Measurements from ENCODE around the gene SCAF8. TPM values are rescaled to one million over a fixed set of nuclear protein-coding genes. Genes with fewer than 3 reads are reported as not detected.
"Not testable (repeated sequence)": the region's sequence is repeated elsewhere in the genome, so short reads cannot be mapped to it uniquely, and the experiment has no call there.

Gene SCAF8
- total RNA-seq, 1 donor from 2014 or later, result 15.2 TPM

GRCh38 chr6:154758125-154758524, 24.9 kb downstream of the SCAF8 start:
- no peak for DNase-seq (ENCODE audit: low read depth)
- no peak for TF ChIP-seq CTCF (conservative IDR thresholded peaks at IDR 0.05; ENCODE audit: low read depth, low read length)
- no peak overlapping the region for H3K4me3 ChIP-seq (ENCODE audit: low read depth, low read length)

GRCh38 chr6:154763650-154764049, 30.4 kb downstream of the SCAF8 start:
- no peak overlapping the region for H3K4me3 ChIP-seq (ENCODE audit: low read depth, low read length)
- DNase-seq (ENCODE audit: low read depth), result no peak
- no peak for TF ChIP-seq CTCF (conservative IDR thresholded peaks at IDR 0.05; ENCODE audit: low read depth, low read length)

GRCh38 chr6:154765273-154765672, 32.1 kb downstream of the SCAF8 start:
- no peak for DNase-seq (ENCODE audit: low read depth)
- H3K4me3 ChIP-seq (ENCODE audit: low read depth, low read length), result no peak overlapping the region
- TF ChIP-seq CTCF (conservative IDR thresholded peaks at IDR 0.05; ENCODE audit: low read depth, low read length), result no peak

GRCh38 chr6:154766288-154766687, 33.1 kb downstream of the SCAF8 start:
- TF ChIP-seq CTCF (conservative IDR thresholded peaks at IDR 0.05; ENCODE audit: low read depth, low read length), result no peak
- no peak for DNase-seq (ENCODE audit: low read depth)

GRCh38 chr6:154767003-154767723, 33.9 kb downstream of the SCAF8 start:
- TF ChIP-seq CTCF (conservative IDR thresholded peaks at IDR 0.05; ENCODE audit: low read depth, low read length), result no peak
- H3K4me3 ChIP-seq (ENCODE audit: low read depth, low read length), result no peak overlapping the region
- DNase-seq (ENCODE audit: low read depth), result no peak

More at GRCh38 chr6:154766288-154766687, 33.1 kb downstream of the SCAF8 start:
- H3K4me3 ChIP-seq (ENCODE audit: low read depth, low read length), result no peak overlapping the region

- DNase-seq (ENCODE audit: low read depth), result no peak
- H3K4me3 ChIP-seq (ENCODE audit: low read depth, low read length), result no peak overlapping the region
- no peak for TF ChIP-seq CTCF (conservative IDR thresholded peaks at IDR 0.05; ENCODE audit: low read depth, low read length)
Measured at GRCh38 chr6:154768280-154768679, 35.1 kb downstream of the SCAF8 start.

- DNase-seq (ENCODE audit: low read depth), result no peak
- no peak for TF ChIP-seq CTCF (conservative IDR thresholded peaks at IDR 0.05; ENCODE audit: low read depth, low read length)
- H3K4me3 ChIP-seq (ENCODE audit: low read depth, low read length), result no peak overlapping the region
Measured at GRCh38 chr6:154773610-154774089, 40.4 kb downstream of the SCAF8 start.

GRCh38 chr6:154779157-154779556, 45.9 kb downstream of the SCAF8 start:
- not testable (repeated sequence) for H3K4me3 ChIP-seq (ENCODE audit: low read depth, low read length); DNase-seq (ENCODE audit: low read depth)
